ENCODE results near the gene VPS16. TPM values are rescaled to one million over a fixed set of nuclear protein-coding genes. Genes with fewer than 3 reads are reported as not detected.

VPS16 gene
- total and polyA plus RNA-seq, 10 donors: 32.0 to 104 (median 44.5) TPM

DNA sequence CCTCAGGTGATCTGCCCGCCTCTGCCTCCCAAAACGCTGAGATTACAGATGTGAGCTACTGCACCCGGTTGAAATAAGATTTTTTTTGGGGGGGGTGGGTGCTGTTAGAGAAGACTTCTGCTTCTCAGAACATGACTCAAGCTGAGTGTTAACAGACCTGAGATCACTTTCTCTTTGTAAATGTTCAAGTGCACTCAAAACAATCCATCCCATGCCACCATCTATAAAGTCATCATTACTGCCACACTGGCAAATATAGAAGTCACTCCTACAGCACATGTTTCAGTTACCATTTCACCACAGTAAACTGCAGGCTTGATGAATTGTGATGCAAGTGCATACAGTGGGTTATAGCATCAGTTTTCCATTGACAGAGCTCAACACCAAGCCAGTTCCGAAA, 9.0 kb downstream of the VPS16 start:
- H3K9me3 ChIP-seq: no peaks in the 10 kb centered on the region
- H3K4me1 ChIP-seq: peaks cover 9 to 15% (median 12%) of the 10 kb centered on the region in 6 donors
- intact Hi-C loops (cut with DNase I; ENCODE audit: low total_unique reads): no loop called here
- H3K27ac ChIP-seq: no peak overlapping the region
- H3K36me3 ChIP-seq: peaks cover 0 to 20% (median 0%) of the 10 kb centered on the region in 6 donors
- H3K27me3 ChIP-seq (replicated peaks in 1 of 7): no peaks in the 10 kb centered on the region
- DNase-seq: no peak
- WGBS, 5 donors: 87 to 94% (median 89%) methylated on average over 4 of the region's 4 CpGs
- no peak overlapping the region for H3K4me3 ChIP-seq
- TF ChIP-seq, protein P1, sequence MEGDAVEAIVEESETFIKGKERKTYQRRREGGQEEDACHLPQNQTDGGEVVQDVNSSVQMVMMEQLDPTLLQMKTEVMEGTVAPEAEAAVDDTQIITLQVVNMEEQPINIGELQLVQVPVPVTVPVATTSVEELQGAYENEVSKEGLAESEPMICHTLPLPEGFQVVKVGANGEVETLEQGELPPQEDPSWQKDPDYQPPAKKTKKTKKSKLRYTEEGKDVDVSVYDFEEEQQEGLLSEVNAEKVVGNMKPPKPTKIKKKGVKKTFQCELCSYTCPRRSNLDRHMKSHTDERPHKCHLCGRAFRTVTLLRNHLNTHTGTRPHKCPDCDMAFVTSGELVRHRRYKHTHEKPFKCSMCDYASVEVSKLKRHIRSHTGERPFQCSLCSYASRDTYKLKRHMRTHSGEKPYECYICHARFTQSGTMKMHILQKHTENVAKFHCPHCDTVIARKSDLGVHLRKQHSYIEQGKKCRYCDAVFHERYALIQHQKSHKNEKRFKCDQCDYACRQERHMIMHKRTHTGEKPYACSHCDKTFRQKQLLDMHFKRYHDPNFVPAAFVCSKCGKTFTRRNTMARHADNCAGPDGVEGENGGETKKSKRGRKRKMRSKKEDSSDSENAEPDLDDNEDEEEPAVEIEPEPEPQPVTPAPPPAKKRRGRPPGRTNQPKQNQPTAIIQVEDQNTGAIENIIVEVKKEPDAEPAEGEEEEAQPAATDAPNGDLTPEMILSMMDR (IDR thresholded peaks at IDR 0.05 in 8 of 11, conservative IDR thresholded peaks at IDR 0.05 in 3 of 11): no peak
- no peak for TF ChIP-seq POLR2AphosphoS5 (IDR thresholded peaks at IDR 0.05)

DNA sequence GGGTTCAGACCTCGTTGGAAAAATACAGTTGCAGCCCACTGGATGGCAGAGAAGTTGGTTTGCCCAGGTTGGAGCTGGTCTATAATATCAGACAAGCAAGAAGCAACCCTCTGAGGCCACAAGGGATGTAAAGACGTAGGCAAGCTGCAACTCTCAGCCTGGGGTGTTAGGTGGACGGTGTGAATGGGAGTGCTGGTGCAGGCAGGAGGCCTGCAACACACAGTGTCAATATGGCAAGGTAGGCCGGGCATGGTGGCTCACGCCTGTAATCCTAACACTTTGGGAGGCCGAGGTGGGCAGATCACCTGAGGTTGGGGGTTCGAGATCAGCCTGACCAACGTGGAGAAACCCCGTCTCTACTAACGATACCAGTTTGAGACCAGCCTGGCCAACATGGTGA, 10.5 kb downstream of the VPS16 start:
- no peak for DNase-seq
- no peaks in the 10 kb centered on the region for H3K9me3 ChIP-seq
- H3K27me3 ChIP-seq (replicated peaks in 1 of 7): no peaks in the 10 kb centered on the region
- peak overlapping the region in 2 of 8 donors; percentile 13 to 40 for H3K27ac ChIP-seq
- 88 to 94% (median 90%) methylated on average over 10 of the region's 10 CpGs for WGBS, 5 donors
- intact Hi-C loops (cut with DNase I; ENCODE audit: low total_unique reads): loop anchor here (10.0 kb wide), 1 partner anchor 166 kb away; no protein-coding TSS in a partner anchor
- no peak overlapping the region for H3K4me3 ChIP-seq
- no peak for TF ChIP-seq POLR2AphosphoS5 (IDR thresholded peaks at IDR 0.05)
- H3K4me1 ChIP-seq: peaks cover 9 to 15% (median 12%) of the 10 kb centered on the region in 6 donors
- H3K36me3 ChIP-seq: peaks cover 0 to 20% (median 0%) of the 10 kb centered on the region in 6 donors

DNA sequence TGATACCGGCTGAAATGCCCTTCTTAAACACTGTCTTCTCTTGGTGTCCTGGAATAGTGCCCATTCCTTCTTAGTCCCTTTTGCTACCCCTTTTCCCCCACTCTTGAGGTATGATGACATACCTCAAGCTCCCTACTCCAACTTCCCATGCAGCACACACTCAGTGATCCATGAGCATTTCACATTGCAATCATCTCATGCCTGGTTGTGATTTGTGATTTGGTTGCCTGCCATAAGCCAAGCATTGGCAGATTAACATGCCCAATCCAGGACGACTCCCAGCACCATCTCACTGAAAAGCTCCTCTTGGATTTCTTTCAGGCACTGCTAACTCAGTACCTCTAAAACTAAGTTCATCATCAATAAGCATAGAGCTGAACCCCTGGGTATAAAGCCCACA, 18.0 kb downstream of the VPS16 start:
- no peak overlapping the region for H3K4me3 ChIP-seq
- no peaks in the 10 kb centered on the region for H3K27me3 ChIP-seq (replicated peaks in 1 of 7)
- H3K9me3 ChIP-seq: no peaks in the 10 kb centered on the region
- TF ChIP-seq, protein P1 (IDR thresholded peaks at IDR 0.05 in 8 of 11, conservative IDR thresholded peaks at IDR 0.05 in 3 of 11): no peak
- TF ChIP-seq POLR2AphosphoS5 (IDR thresholded peaks at IDR 0.05) (no peak), POLR2A (IDR thresholded peaks at IDR 0.05) (no peak)
- H3K36me3 ChIP-seq: peaks cover 0 to 49% (median 33%) of the 10 kb centered on the region in 6 donors
- H3K27ac ChIP-seq: no peak overlapping the region
- H3K4me1 ChIP-seq: no peaks in the 10 kb centered on the region
- WGBS, 5 donors: 94 to 100% (median 96%) methylated on average over 2 of the region's 2 CpGs
- intact Hi-C loops (cut with DNase I; ENCODE audit: low total_unique reads): loop anchor here (10.0 kb wide), 1 partner anchor 174 kb away; no protein-coding TSS in a partner anchor
- DNase-seq: no peak

DNA sequence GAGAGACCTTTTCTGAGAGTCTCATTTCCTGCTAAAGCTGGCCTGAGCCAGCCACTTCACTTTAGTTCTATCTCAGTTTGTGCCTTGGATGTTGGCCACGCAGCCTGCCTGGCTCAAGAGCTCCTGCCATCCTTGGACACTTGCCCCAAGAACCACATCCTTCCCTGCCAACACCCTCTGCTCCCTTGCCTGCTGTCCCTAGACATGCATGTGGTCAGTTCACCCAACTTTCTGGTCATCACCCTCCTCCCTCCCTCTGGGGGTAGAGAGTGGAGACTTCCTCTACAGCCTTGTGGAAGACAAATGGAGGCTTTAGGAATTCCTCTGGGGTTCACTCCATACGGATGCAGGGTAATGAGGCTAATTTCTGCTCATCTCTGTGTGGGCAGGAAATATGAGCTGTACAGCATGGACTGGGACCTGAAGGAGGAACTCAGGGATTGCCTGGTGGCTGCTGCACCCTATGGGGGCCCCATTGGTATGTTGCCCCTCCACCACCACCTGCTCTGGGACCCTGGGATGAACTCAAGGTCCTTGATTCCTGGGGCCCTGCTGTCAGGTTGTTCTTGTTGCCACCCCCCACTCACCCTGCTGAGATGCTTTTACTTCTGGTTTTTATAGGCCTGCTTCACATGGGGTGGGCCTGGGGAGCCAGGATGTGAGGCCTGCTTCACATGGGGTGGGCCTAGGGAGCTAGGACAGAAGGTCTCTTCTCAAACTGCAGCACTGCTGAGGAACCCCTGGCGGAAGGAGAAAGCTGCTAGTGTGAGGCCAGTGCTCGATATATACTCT, 19.0 kb downstream of the VPS16 start:
- Histone ChIP-seq H3K4me3 (no peak overlapping the region), H3K9me3 (no peaks in the 10 kb centered on the region), H3K36me3 (peaks cover 0 to 58% (median 41%) of the 10 kb centered on the region in 6 donors), H3K27me3 (replicated peaks in 1 of 7) (no peaks in the 10 kb centered on the region), H3K27ac (no peak overlapping the region), H3K4me1 (peaks cover 0 to under 1% (median 0%) of the 10 kb centered on the region in 6 donors)
- WGBS, 5 donors: 81 to 93% (median 89%) methylated on average over 4 of the region's 4 CpGs
- intact Hi-C loops (cut with DNase I; ENCODE audit: low total_unique reads): loop anchor here (10.0 kb wide), 1 partner anchor 175 kb away; no protein-coding TSS in a partner anchor
- no peak for DNase-seq
- TF ChIP-seq POLR2AphosphoS5 (IDR thresholded peaks at IDR 0.05): no peak
- TF ChIP-seq, protein P1 (IDR thresholded peaks at IDR 0.05 in 8 of 11, conservative IDR thresholded peaks at IDR 0.05 in 3 of 11): no peak
- no peak for TF ChIP-seq POLR2A (IDR thresholded peaks at IDR 0.05)

Data from spleen (tissue), 11 donors.